Subcutaneous adipose tissue (tissue), 4 donors: ENCODE results near the gene ARHGAP4. TPM values are rescaled to one million over a fixed set of nuclear protein-coding genes. Genes with fewer than 3 reads are reported as not detected.

Experiments
- CTCF ChIP-seq: fragments of 450-650 bp; IDR thresholded peaks from one replicate; pipeline ENCODE4 v1.5.1; 2016; ENCODE audit warnings: low read depth, mild to moderate bottlenecking, control low read depth, antibody characterized with exemption, moderate library complexity
- total RNA-seq, 4 donors: library from RNA; depleted of rRNA; stranded (reverse); fragments of >200 nt; gene quantifications; one replicate each; pipeline ENCODE4 v1.1.0, GENCODE V29; 2016

ARHGAP4 gene
- total RNA-seq, 4 donors from 2014 or later = 8.5 to 37.4 (median 28.2) TPM

- TF ChIP-seq CTCF = no peak
Observed at GRCh38 chrX:153869473-153870287, 56.4 kb downstream of the ARHGAP4 start.

GRCh38 chrX:153868576-153869472 is 57.2 kb downstream of the ARHGAP4 start:
- TF ChIP-seq CTCF = no peak

GRCh38 chrX:153867671-153868070 is 58.4 kb downstream of the ARHGAP4 start:
- no peak for TF ChIP-seq CTCF

- TF ChIP-seq CTCF = no peak
Observed at GRCh38 chrX:153867139-153867538, 58.9 kb downstream of the ARHGAP4 start.

DNA sequence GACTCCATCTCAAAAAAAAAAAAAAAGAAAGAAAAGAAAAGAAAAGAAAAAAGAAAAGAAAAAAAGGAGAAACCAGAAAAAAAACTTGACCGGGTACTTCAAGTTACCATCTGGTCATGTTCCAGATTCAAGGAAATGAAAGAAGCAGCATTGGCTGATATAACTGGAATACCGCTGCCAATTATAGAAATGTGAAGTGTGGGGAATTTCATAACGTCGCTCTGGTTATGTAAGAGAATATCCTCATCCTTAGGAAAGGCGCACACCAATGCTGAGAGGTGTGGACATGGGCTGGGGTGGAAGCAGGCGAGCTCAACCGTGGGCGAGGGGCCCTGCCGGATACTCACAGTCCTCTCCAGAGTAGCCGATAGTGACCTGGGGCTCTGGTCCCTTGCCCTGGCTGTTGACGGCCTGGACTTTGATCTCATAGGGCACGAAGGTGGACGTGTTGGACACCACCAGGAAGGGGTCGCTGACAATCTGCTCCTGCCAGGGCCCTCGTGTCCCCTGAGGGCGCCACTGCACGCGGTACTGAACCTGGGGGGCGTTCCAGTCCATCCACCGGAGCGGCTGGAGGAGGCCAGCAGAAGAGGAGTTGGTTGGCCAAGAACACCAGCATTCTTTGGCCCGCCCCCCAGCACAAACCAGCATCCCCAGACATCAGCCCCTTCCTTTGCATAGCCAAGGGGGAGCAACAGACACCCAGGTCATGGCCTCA is 59.6 kb downstream of the ARHGAP4 start:
- TF ChIP-seq CTCF = no peak

GRCh38 chrX:153865685-153866084 is 60.4 kb downstream of the ARHGAP4 start:
- TF ChIP-seq CTCF = no peak

DNA sequence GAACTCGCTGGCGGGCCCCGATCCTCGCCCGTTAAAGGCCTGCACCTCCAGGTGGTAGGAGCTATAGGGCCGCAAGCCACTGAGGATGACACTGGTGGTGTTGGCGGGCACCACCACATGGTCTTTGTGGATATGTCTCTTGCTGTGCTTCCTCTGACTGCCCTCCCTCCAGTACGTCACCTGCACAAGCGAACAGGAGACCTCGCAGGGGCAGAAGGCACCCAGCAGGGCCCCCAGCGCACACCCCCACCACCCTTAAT is 60.8 kb downstream of the ARHGAP4 start:
- no peak for TF ChIP-seq CTCF
